IPS-18a (cell line): ENCODE measurements around the gene GRP.
"Not testable (repeated sequence)": the region's sequence is repeated elsewhere in the genome, so short reads cannot be mapped to it uniquely, and the experiment has no call there.

Source experiments
- H3K27ac ChIP-seq: one replicate; pipeline ENCODE4 v1.5.1; 2013; ENCODE audit warnings: low read length
- H3K27me3 ChIP-seq: one replicate; pipeline ENCODE4 v1.6.1; 2013; ENCODE audit warnings: mild to moderate bottlenecking, low read length; ENCODE audit not compliant: control insufficient read depth, insufficient read depth
- H3K36me3 ChIP-seq: one replicate; pipeline ENCODE4 v1.6.1; 2013; ENCODE audit warnings: low read depth, low read length; ENCODE audit not compliant: control insufficient read depth
- H3K4me1 ChIP-seq: one replicate; pipeline ENCODE4 v1.6.1; 2013; ENCODE audit warnings: low read depth, low read length; ENCODE audit not compliant: control insufficient read depth
- H3K4me3 ChIP-seq: one replicate; pipeline ENCODE4 v1.5.1; 2013; ENCODE audit warnings: low read length
- H3K9ac ChIP-seq: one replicate; pipeline ENCODE4 v1.6.1; 2013; ENCODE audit warnings: mild to moderate bottlenecking, low read length, moderate library complexity
- H3K9me3 ChIP-seq: one replicate; pipeline ENCODE4 v1.6.1; 2013; ENCODE audit warnings: low read depth, low read length; ENCODE audit not compliant: control insufficient read depth

GRP gene

GRCh38 chr18:59262243-59262642 is 42.3 kb downstream of the GRP start:
- H3K4me3 ChIP-seq, H3K4me1 ChIP-seq, H3K9me3 ChIP-seq, H3K9ac ChIP-seq, H3K36me3 ChIP-seq, H3K27ac ChIP-seq: not testable (repeated sequence)
- peaks cover 54% of the 10 kb centered on the region for H3K27me3 ChIP-seq

GRCh38 chr18:59263661-59264060 is 43.7 kb downstream of the GRP start:
- no peaks in the 10 kb centered on the region for H3K9me3 ChIP-seq
- no peaks in the 10 kb centered on the region for H3K36me3 ChIP-seq
- H3K27ac ChIP-seq = no peak overlapping the region
- peaks cover 13% of the 10 kb centered on the region for H3K4me1 ChIP-seq
- no peak overlapping the region for H3K4me3 ChIP-seq
- H3K9ac ChIP-seq = no peak overlapping the region
- H3K27me3 ChIP-seq = peaks cover 69% of the 10 kb centered on the region

GRCh38 chr18:59264121-59264571 is 44.2 kb downstream of the GRP start:
- no peak overlapping the region for H3K27ac ChIP-seq
- H3K36me3 ChIP-seq = no peaks in the 10 kb centered on the region
- H3K9me3 ChIP-seq = no peaks in the 10 kb centered on the region
- H3K4me1 ChIP-seq = peaks cover 13% of the 10 kb centered on the region
- no peak overlapping the region for H3K9ac ChIP-seq
- peaks cover 72% of the 10 kb centered on the region for H3K27me3 ChIP-seq
- no peak overlapping the region for H3K4me3 ChIP-seq

- Histone ChIP-seq H3K4me3 (peak overlapping the region; percentile 61), H3K27me3 (peaks cover 78% of the 10 kb centered on the region), H3K27ac (no peak overlapping the region), H3K9ac (no peak overlapping the region), H3K4me1 (peaks cover 13% of the 10 kb centered on the region), H3K9me3 (no peaks in the 10 kb centered on the region), H3K36me3 (no peaks in the 10 kb centered on the region)
These were observed 44.8 kb downstream of the GRP start for GRCh38 chr18:59264651-59265245.

GRCh38 chr18:59265246-59265973 is 45.5 kb downstream of the GRP start:
- Histone ChIP-seq H3K27me3 (peaks cover 83% of the 10 kb centered on the region), H3K36me3 (no peaks in the 10 kb centered on the region), H3K9me3 (no peaks in the 10 kb centered on the region), H3K4me3 (peak overlapping the region; percentile 61), H3K4me1 (peaks cover 13% of the 10 kb centered on the region), H3K27ac (no peak overlapping the region), H3K9ac (no peak overlapping the region)

- H3K4me1 ChIP-seq = peaks cover 17% of the 10 kb centered on the region
- H3K27ac ChIP-seq = no peak overlapping the region
- H3K9ac ChIP-seq = no peak overlapping the region
- no peak overlapping the region for H3K4me3 ChIP-seq
- H3K36me3 ChIP-seq = no peaks in the 10 kb centered on the region
- H3K27me3 ChIP-seq = peaks cover 85% of the 10 kb centered on the region
- H3K9me3 ChIP-seq = no peaks in the 10 kb centered on the region
These were observed 46.0 kb downstream of the GRP start for GRCh38 chr18:59265974-59266369.

- Histone ChIP-seq H3K9me3 (no peaks in the 10 kb centered on the region), H3K27me3 (peaks cover 90% of the 10 kb centered on the region), H3K9ac (no peak overlapping the region), H3K4me1 (peaks cover 17% of the 10 kb centered on the region), H3K27ac (no peak overlapping the region), H3K36me3 (no peaks in the 10 kb centered on the region), H3K4me3 (no peak overlapping the region)
These were observed 46.5 kb downstream of the GRP start for GRCh38 chr18:59266459-59266858.

GRCh38 chr18:59266886-59267502 is 47.0 kb downstream of the GRP start:
- H3K4me3 ChIP-seq = peak overlapping the region; percentile 55
- H3K9me3 ChIP-seq = no peaks in the 10 kb centered on the region
- no peak overlapping the region for H3K9ac ChIP-seq
- H3K4me1 ChIP-seq = peaks cover 19% of the 10 kb centered on the region
- no peaks in the 10 kb centered on the region for H3K36me3 ChIP-seq
- peaks cover 95% of the 10 kb centered on the region for H3K27me3 ChIP-seq
- no peak overlapping the region for H3K27ac ChIP-seq

- Histone ChIP-seq H3K4me1 (peaks cover 22% of the 10 kb centered on the region), H3K36me3 (no peaks in the 10 kb centered on the region), H3K9ac (no peak overlapping the region), H3K27ac (no peak overlapping the region), H3K27me3 (peaks cover 98% of the 10 kb centered on the region), H3K9me3 (no peaks in the 10 kb centered on the region), H3K4me3 (peak overlapping the region; percentile 55)
These were observed 47.7 kb downstream of the GRP start for GRCh38 chr18:59267503-59268126.

- Histone ChIP-seq H3K27me3 (peaks cover 98% of the 10 kb centered on the region), H3K36me3 (no peaks in the 10 kb centered on the region), H3K9me3 (no peaks in the 10 kb centered on the region), H3K4me1 (peaks cover 22% of the 10 kb centered on the region), H3K27ac (no peak overlapping the region), H3K4me3 (peak overlapping the region; percentile 55), H3K9ac (no peak overlapping the region)
These were observed 48.3 kb downstream of the GRP start for GRCh38 chr18:59268127-59268720.
